Measurements from ENCODE around the gene PDSS2.

The PDSS2 gene, protein sequence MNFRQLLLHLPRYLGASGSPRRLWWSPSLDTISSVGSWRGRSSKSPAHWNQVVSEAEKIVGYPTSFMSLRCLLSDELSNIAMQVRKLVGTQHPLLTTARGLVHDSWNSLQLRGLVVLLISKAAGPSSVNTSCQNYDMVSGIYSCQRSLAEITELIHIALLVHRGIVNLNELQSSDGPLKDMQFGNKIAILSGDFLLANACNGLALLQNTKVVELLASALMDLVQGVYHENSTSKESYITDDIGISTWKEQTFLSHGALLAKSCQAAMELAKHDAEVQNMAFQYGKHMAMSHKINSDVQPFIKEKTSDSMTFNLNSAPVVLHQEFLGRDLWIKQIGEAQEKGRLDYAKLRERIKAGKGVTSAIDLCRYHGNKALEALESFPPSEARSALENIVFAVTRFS

DNA sequence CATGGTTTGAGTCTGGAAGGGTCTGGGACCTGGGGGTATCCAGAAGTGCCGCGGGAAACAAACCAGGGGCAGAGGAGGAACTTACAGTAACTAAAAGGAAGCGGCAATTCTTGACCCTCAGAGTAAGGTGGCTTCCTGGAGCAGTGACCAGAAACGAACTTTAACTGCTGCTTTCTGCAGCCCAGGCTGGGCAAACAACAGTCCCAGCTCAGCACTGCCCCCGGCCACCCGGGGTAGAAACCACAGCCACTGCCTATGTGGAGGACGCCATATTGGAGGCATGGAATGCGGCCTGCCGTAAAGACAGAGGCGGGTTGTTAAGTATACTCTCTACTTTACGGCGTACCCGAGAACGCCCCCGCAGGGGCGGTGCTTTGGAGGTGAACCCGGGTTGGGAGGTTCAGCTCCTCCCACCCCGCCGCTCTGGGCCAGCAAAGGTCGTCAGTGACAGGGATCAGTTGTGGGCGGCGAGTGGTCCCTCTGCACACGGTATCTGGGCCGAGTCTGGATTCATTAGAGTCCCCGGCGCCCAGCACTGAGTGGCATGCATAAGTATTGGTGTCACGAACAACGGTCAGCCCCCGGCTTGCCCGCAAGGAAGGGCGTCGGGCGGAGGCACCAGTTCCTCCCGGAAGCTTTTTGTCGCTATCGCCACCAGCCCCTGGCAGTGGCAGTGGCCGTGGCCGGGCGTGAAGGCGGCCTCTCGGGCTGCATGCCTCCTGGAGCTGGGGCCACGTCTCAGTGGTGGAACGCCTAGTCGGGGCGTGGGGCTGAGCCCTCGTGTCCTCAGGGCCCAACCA lies at the start of gene PDSS2:
TSS of gene PDSS2 (minus strand) at position 282 of the 800 bp plus-strand sequence. CDS start at position 3, 279 bp downstream.
- Histone ChIP-seq H3K4me2 (ENCODE audit: low read length) (peak within 1 kb of the TSS; percentile 85), H2AFZ (ENCODE audit: low read depth, low read length) (peak within 1 kb of the TSS; percentile 51), H3K9me3 (ENCODE audit: insufficient read depth, low read length) (no peaks in the 10 kb centered on the region), H3K27ac (ENCODE audit: low read length) (peak within 1 kb of the TSS; percentile 89), H4K20me1 (ENCODE audit: insufficient read depth, low read length) (no peaks in the 10 kb centered on the region), H3K9ac (ENCODE audit: low read length) (peak within 1 kb of the TSS; percentile 88), H3K36me3 (replicated peaks; ENCODE audit: low read depth, low read length) (peaks cover 17% of the 10 kb centered on the region), H3K79me2 (ENCODE audit: low read length) (peaks cover 21% of the 10 kb centered on the region), H3K4me1 (ENCODE audit: low read length) (peaks cover 8% of the 10 kb centered on the region), H3K27me3 (ENCODE audit: low read depth, low read length) (no peaks in the 10 kb centered on the region), H3K4me3 (ENCODE audit: low read length) (peak within 1 kb of the TSS; percentile 96)
- TF ChIP-seq EZH2phosphoT487 (IDR thresholded peaks at IDR 0.05; ENCODE audit: low read depth) = no peak
- TF ChIP-seq, protein P1, sequence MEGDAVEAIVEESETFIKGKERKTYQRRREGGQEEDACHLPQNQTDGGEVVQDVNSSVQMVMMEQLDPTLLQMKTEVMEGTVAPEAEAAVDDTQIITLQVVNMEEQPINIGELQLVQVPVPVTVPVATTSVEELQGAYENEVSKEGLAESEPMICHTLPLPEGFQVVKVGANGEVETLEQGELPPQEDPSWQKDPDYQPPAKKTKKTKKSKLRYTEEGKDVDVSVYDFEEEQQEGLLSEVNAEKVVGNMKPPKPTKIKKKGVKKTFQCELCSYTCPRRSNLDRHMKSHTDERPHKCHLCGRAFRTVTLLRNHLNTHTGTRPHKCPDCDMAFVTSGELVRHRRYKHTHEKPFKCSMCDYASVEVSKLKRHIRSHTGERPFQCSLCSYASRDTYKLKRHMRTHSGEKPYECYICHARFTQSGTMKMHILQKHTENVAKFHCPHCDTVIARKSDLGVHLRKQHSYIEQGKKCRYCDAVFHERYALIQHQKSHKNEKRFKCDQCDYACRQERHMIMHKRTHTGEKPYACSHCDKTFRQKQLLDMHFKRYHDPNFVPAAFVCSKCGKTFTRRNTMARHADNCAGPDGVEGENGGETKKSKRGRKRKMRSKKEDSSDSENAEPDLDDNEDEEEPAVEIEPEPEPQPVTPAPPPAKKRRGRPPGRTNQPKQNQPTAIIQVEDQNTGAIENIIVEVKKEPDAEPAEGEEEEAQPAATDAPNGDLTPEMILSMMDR (IDR thresholded peaks at IDR 0.05; ENCODE audit: low read depth, low read length) = peak; percentile 41

DNA sequence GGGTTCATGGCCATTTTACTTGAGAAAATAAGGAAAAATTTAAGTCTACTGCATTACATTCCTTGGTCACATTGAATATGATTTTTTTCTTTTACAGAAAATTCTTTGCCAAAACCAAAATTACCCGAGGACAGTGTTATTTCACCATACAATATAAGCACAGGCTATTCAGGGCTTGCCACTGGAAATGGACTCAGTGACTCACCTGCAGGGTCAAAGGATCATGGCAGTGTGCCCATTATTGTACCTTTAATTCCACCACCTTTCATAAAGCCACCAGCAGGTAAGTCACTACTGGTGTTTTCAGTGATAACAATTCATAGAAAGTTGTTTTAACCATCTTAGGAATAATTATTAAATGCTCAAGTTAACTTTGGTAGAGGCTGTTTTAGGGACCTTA lies 46.8 kb upstream of the PDSS2 start:
- Histone ChIP-seq H3K4me1 (ENCODE audit: low read length) (no peaks in the 10 kb centered on the region), H3K36me3 (replicated peaks; ENCODE audit: low read depth, low read length) (no peaks in the 10 kb centered on the region), H3K9ac (ENCODE audit: low read length) (no peak overlapping the region), H3K27ac (ENCODE audit: low read length) (no peak overlapping the region), H4K20me1 (ENCODE audit: insufficient read depth, low read length) (no peaks in the 10 kb centered on the region), H3K79me2 (ENCODE audit: low read length) (no peaks in the 10 kb centered on the region), H3K4me2 (ENCODE audit: low read length) (no peak overlapping the region), H3K4me3 (ENCODE audit: low read length) (no peak overlapping the region), H3K9me3 (ENCODE audit: insufficient read depth, low read length) (no peaks in the 10 kb centered on the region), H3K27me3 (ENCODE audit: low read depth, low read length) (no peaks in the 10 kb centered on the region), H2AFZ (ENCODE audit: low read depth, low read length) (no peak overlapping the region)
- no peak for TF ChIP-seq EZH2phosphoT487 (IDR thresholded peaks at IDR 0.05; ENCODE audit: low read depth)
- TF ChIP-seq, protein P1 (IDR thresholded peaks at IDR 0.05; ENCODE audit: low read depth, low read length) = no peak

DNA sequence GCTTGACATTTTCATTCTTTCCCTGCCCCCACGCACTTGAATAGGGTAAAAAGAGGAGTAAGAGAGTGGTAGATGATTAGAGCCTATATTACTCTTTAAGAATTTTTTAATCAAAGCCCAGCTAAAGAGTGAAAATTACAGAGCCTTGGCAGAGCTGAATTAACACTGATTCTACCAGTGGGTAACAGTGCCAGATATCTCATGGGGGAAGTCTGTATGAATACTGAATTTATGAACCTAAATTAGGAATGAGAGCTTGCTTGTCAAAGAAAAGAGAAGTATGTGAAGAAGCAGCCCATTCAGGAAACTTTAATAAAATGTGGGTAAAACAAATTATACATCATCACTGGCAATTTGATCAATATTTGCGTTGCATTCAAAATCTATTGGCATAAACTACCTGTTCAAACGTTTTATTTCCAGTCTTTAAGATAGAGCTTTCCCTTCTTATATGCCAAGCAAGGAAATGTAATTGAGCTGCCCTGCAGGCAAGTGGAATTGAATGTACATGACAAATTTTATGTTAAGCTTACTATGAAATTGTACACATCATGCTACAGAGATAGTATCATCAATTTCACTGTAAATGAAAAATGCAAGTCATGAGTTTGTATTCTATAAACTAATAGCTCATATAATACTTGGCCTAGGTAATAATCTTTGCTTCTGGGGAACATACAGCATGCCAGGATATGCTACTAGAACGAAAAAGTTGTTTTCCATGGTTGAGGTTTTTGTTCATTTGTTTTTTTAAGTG lies 45.1 kb upstream of the PDSS2 start:
- no peak overlapping the region for H3K9ac ChIP-seq (ENCODE audit: low read length)
- no peak overlapping the region for H3K27ac ChIP-seq (ENCODE audit: low read length)
- H2AFZ ChIP-seq (ENCODE audit: low read depth, low read length) = no peak overlapping the region
- no peaks in the 10 kb centered on the region for H3K36me3 ChIP-seq (replicated peaks; ENCODE audit: low read depth, low read length)
- H4K20me1 ChIP-seq (ENCODE audit: insufficient read depth, low read length) = no peaks in the 10 kb centered on the region
- no peak overlapping the region for H3K4me2 ChIP-seq (ENCODE audit: low read length)
- H3K9me3 ChIP-seq (ENCODE audit: insufficient read depth, low read length) = no peaks in the 10 kb centered on the region
- H3K27me3 ChIP-seq (ENCODE audit: low read depth, low read length) = no peaks in the 10 kb centered on the region
- no peaks in the 10 kb centered on the region for H3K4me1 ChIP-seq (ENCODE audit: low read length)
- no peak for TF ChIP-seq EZH2phosphoT487 (IDR thresholded peaks at IDR 0.05; ENCODE audit: low read depth)
- TF ChIP-seq, protein P1 (IDR thresholded peaks at IDR 0.05; ENCODE audit: low read depth, low read length) = no peak
- H3K79me2 ChIP-seq (ENCODE audit: low read length) = no peaks in the 10 kb centered on the region
- H3K4me3 ChIP-seq (ENCODE audit: low read length) = no peak overlapping the region
